ENCODE data around the gene TMEM267. TPM values are rescaled to one million over a fixed set of nuclear protein-coding genes. Genes with fewer than 3 reads are reported as not detected.
A peak's percentile ranks its signal among the peaks of the same experiment; 100 is the strongest.

TMEM267 gene
- total and polyA plus RNA-seq, 4 donors, result 2.3 to 5.4 (median 3.8) TPM

DNA sequence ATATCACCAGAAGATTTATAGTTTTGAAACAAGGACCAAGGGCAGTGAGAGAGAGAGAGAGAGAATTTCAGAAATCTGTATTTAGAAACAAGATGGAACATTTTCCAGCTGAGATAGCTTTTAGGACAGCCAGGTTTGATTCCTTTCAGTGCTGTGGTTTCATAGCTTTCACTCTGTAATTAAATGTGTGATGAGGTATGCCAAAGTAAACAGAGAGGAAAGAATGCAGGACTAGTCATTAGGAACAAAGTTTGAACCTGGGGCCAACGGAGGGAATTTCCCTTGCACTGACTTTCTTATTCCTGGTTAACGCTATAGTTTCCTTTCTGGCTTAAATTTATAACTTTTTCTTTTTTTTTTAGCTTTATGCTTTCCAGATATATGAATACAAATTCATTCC, 61.5 kb downstream of the TMEM267 start:
- H3K27ac ChIP-seq (ENCODE audit: low read depth in 1 of 2, low read length in 2 of 2), result peak overlapping the region; percentile 4 to 44
- no peak for DNase-seq (ENCODE audit: low spot score)
- no peaks in the 10 kb centered on the region for H3K9me3 ChIP-seq (ENCODE audit: control insufficient read depth in 4 of 4, low read length in 3 of 4)
- no peaks in the 10 kb centered on the region for H3K36me3 ChIP-seq (ENCODE audit: control insufficient read depth in 4 of 4, insufficient read depth in 3 of 4, low read depth in 1 of 4, low read length in 3 of 4)
- WGBS, result 19% methylated on average over 2 of the region's 2 CpGs
- TF ChIP-seq GABPA (IDR thresholded peaks at IDR 0.05 in 1 of 2, conservative IDR thresholded peaks at IDR 0.05 in 1 of 2) (no peak), HNF4A (conservative IDR thresholded peaks at IDR 0.05) (peak; percentile 57 to 72), RAD21 (IDR thresholded peaks at IDR 0.05) (peak in 1 of 2 donors; percentile 14), NR2F2 (IDR thresholded peaks at IDR 0.05) (peak; percentile 30), EGR1 (IDR thresholded peaks at IDR 0.05; ENCODE audit: low read depth in 2 of 2) (peak in 1 of 2 donors; percentile 28), YY1 (IDR thresholded peaks at IDR 0.05) (peak; percentile 46), SP1 (IDR thresholded peaks at IDR 0.05) (peak; percentile 75), TAF1 (conservative IDR thresholded peaks at IDR 0.05) (no peak), HNF4G (IDR thresholded peaks at IDR 0.05) (no peak), RXRA (IDR thresholded peaks at IDR 0.05) (peak in 1 of 2 donors; percentile 65), FOXA1 (IDR thresholded peaks at IDR 0.05) (peak; percentile 92), JUND (IDR thresholded peaks at IDR 0.05) (peak; percentile 32 to 58), FOXA2 (IDR thresholded peaks at IDR 0.05) (peak; percentile 90)
- TF ChIP-seq, protein P1, sequence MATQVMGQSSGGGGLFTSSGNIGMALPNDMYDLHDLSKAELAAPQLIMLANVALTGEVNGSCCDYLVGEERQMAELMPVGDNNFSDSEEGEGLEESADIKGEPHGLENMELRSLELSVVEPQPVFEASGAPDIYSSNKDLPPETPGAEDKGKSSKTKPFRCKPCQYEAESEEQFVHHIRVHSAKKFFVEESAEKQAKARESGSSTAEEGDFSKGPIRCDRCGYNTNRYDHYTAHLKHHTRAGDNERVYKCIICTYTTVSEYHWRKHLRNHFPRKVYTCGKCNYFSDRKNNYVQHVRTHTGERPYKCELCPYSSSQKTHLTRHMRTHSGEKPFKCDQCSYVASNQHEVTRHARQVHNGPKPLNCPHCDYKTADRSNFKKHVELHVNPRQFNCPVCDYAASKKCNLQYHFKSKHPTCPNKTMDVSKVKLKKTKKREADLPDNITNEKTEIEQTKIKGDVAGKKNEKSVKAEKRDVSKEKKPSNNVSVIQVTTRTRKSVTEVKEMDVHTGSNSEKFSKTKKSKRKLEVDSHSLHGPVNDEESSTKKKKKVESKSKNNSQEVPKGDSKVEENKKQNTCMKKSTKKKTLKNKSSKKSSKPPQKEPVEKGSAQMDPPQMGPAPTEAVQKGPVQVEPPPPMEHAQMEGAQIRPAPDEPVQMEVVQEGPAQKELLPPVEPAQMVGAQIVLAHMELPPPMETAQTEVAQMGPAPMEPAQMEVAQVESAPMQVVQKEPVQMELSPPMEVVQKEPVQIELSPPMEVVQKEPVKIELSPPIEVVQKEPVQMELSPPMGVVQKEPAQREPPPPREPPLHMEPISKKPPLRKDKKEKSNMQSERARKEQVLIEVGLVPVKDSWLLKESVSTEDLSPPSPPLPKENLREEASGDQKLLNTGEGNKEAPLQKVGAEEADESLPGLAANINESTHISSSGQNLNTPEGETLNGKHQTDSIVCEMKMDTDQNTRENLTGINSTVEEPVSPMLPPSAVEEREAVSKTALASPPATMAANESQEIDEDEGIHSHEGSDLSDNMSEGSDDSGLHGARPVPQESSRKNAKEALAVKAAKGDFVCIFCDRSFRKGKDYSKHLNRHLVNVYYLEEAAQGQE (IDR thresholded peaks at IDR 0.05), result no peak
- TF ChIP-seq, protein P2, sequence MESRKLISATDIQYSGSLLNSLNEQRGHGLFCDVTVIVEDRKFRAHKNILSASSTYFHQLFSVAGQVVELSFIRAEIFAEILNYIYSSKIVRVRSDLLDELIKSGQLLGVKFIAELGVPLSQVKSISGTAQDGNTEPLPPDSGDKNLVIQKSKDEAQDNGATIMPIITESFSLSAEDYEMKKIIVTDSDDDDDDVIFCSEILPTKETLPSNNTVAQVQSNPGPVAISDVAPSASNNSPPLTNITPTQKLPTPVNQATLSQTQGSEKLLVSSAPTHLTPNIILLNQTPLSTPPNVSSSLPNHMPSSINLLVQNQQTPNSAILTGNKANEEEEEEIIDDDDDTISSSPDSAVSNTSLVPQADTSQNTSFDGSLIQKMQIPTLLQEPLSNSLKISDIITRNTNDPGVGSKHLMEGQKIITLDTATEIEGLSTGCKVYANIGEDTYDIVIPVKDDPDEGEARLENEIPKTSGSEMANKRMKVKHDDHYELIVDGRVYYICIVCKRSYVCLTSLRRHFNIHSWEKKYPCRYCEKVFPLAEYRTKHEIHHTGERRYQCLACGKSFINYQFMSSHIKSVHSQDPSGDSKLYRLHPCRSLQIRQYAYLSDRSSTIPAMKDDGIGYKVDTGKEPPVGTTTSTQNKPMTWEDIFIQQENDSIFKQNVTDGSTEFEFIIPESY (IDR thresholded peaks at IDR 0.05), result peak; percentile 37
- TF ChIP-seq, protein P3, sequence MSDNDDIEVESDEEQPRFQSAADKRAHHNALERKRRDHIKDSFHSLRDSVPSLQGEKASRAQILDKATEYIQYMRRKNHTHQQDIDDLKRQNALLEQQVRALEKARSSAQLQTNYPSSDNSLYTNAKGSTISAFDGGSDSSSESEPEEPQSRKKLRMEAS (IDR thresholded peaks at IDR 0.05), result peak; percentile 16
- TF ChIP-seq, protein P4, sequence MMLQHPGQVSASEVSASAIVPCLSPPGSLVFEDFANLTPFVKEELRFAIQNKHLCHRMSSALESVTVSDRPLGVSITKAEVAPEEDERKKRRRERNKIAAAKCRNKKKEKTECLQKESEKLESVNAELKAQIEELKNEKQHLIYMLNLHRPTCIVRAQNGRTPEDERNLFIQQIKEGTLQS (IDR thresholded peaks at IDR 0.05), result no peak
- TF ChIP-seq, protein P5, sequence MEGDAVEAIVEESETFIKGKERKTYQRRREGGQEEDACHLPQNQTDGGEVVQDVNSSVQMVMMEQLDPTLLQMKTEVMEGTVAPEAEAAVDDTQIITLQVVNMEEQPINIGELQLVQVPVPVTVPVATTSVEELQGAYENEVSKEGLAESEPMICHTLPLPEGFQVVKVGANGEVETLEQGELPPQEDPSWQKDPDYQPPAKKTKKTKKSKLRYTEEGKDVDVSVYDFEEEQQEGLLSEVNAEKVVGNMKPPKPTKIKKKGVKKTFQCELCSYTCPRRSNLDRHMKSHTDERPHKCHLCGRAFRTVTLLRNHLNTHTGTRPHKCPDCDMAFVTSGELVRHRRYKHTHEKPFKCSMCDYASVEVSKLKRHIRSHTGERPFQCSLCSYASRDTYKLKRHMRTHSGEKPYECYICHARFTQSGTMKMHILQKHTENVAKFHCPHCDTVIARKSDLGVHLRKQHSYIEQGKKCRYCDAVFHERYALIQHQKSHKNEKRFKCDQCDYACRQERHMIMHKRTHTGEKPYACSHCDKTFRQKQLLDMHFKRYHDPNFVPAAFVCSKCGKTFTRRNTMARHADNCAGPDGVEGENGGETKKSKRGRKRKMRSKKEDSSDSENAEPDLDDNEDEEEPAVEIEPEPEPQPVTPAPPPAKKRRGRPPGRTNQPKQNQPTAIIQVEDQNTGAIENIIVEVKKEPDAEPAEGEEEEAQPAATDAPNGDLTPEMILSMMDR (IDR thresholded peaks at IDR 0.05; ENCODE audit: low read depth, low read length, missing input control), result no peak
- H3K27me3 ChIP-seq (ENCODE audit: control insufficient read depth in 4 of 4, insufficient read depth in 4 of 4, low read length in 3 of 4), result no peaks in the 10 kb centered on the region
- H3K9ac ChIP-seq (ENCODE audit: low read depth in 1 of 2, low read length in 2 of 2), result no peak overlapping the region
- H3K4me3 ChIP-seq (ENCODE audit: low read depth in 1 of 3, low read length in 3 of 3), result no peak overlapping the region
- peaks cover 0 to 9% (median 2%) of the 10 kb centered on the region in 4 donors for H3K4me1 ChIP-seq (ENCODE audit: control insufficient read depth in 4 of 4, insufficient read depth in 4 of 4, low read length in 3 of 4)
